Neural cell (in vitro differentiated cells): ENCODE data around the gene SH3RF1. TPM values are rescaled to one million over a fixed set of nuclear protein-coding genes. Genes with fewer than 3 reads are reported as not detected.

Source experiments
- H2AFZ ChIP-seq: fragments of 200-600, 300-800 bp; sonication (generic), shearing (Covaris generic); 2 replicates; pipeline ENCODE4 v1.6.0; 2014; ENCODE audit warnings: low read depth, mild to moderate bottlenecking, antibody characterized with exemption, low read length, moderate library complexity
- H3F3A ChIP-seq: fragments of 200-600 bp; shearing (Covaris generic); 2 replicates; pipeline ENCODE4 v1.6.1; 2016; ENCODE audit warnings: mild to moderate bottlenecking, moderate library complexity, mixed read lengths, antibody characterized with exemption, low read length; ENCODE audit not compliant: insufficient read depth, poor library complexity, severe bottlenecking
- H3K27ac ChIP-seq: fragments of 200-600, 300-800 bp; sonication (generic), shearing (Covaris generic); 2 replicates; pipeline ENCODE4 v1.5.1; 2014; ENCODE audit warnings: mild to moderate bottlenecking, low read length, moderate library complexity
- H3K27me3 ChIP-seq: fragments of 300-800, 200-600 bp; sonication (generic), shearing (Covaris generic); 2 replicates; pipeline ENCODE4 v1.6.0; 2014; ENCODE audit warnings: mild to moderate bottlenecking, low read depth, low read length, moderate library complexity; ENCODE audit not compliant: insufficient read depth
- H3K36me3 ChIP-seq: fragments of 300-800, 200-600 bp; sonication (generic), shearing (Covaris generic); 2 replicates; pipeline ENCODE4 v1.5.1; 2014; ENCODE audit warnings: mild to moderate bottlenecking, antibody characterized with exemption, low read length, moderate library complexity; ENCODE audit not compliant: insufficient read depth
- H3K4me2 ChIP-seq: fragments of 300-800, 200-600 bp; sonication (generic), shearing (Covaris generic); 2 replicates; pipeline ENCODE4 v1.6.0; 2014; ENCODE audit warnings: mild to moderate bottlenecking, low read length
- H3K4me3 ChIP-seq: fragments of 300-800, 200-600 bp; sonication (generic), shearing (Covaris generic); 2 replicates; pipeline ENCODE4 v1.5.1; 2014; ENCODE audit warnings: mild to moderate bottlenecking, low read length, moderate library complexity
- H3K79me2 ChIP-seq: fragments of 200-600 bp; shearing (Covaris generic); replicated peaks from 2 replicates; pipeline ENCODE4 v1.6.0; 2014; ENCODE audit warnings: mild to moderate bottlenecking, low read length, moderate library complexity; ENCODE audit not compliant: insufficient read depth
- H3K9ac ChIP-seq: fragments of 300-800, 200-600 bp; sonication (generic), shearing (Covaris generic); 2 replicates; pipeline ENCODE4 v1.6.1; 2016; ENCODE audit warnings: mild to moderate bottlenecking, low read length, mixed read lengths
- H3K9me2 ChIP-seq: fragments of 200-600 bp; shearing (Covaris generic); 2 replicates; pipeline ENCODE4 v1.6.1; 2016; ENCODE audit warnings: mild to moderate bottlenecking, low read length, mixed read lengths; ENCODE audit not compliant: insufficient read depth
- H3K9me3 ChIP-seq: fragments of 200-600, 300-800 bp; sonication (generic), shearing (Covaris generic); 2 replicates; pipeline ENCODE4 v1.6.1; 2016; ENCODE audit warnings: mild to moderate bottlenecking, mixed run types, low read length, moderate library complexity, mixed read lengths
- H4K20me1 ChIP-seq: fragments of 200-600 bp; shearing (Covaris generic); 2 replicates; pipeline ENCODE4 v1.6.1; 2016; ENCODE audit warnings: mild to moderate bottlenecking, mixed run types; ENCODE audit not compliant: insufficient read depth
- CTCF ChIP-seq: fragments of 450-650 bp; IDR thresholded peaks from 2 replicates; pipeline ENCODE4 v1.5.1; 2014; ENCODE audit warnings: antibody characterized with exemption, mild to moderate bottlenecking, moderate library complexity; ENCODE audit not compliant: poor library complexity, severe bottlenecking
- EP300 ChIP-seq: fragments of 450-650 bp; conservative IDR thresholded peaks from 2 replicates; pipeline ENCODE4 v1.6.1; 2014; ENCODE audit warnings: antibody characterized with exemption, mild to moderate bottlenecking, moderate library complexity; ENCODE audit not compliant: poor library complexity, severe bottlenecking
- EZH2 ChIP-seq: fragments of 200-600, 300-800 bp; shearing (Covaris generic), sonication (generic); IDR thresholded peaks from 2 replicates; pipeline ENCODE4 v1.6.1; 2014; ENCODE audit warnings: antibody characterized with exemption, low read length, borderline replicate concordance, mild to moderate bottlenecking; ENCODE audit not compliant: insufficient read depth, poor library complexity, severe bottlenecking
- MXI1 ChIP-seq: fragments of 450-650 bp; conservative IDR thresholded peaks from 2 replicates; pipeline ENCODE4 v1.6.1; 2014; ENCODE audit warnings: antibody characterized with exemption, mild to moderate bottlenecking; ENCODE audit not compliant: poor library complexity, severe bottlenecking
- POLR2AphosphoS5 ChIP-seq: IDR thresholded peaks from 2 replicates; pipeline ENCODE4 v1.6.1; 2012
- RAD21 ChIP-seq: fragments of 450-650 bp; conservative IDR thresholded peaks from 2 replicates; pipeline ENCODE4 v1.6.1; 2014; ENCODE audit warnings: antibody characterized with exemption, mild to moderate bottlenecking, moderate library complexity
- REST ChIP-seq: IDR thresholded peaks from 2 replicates; pipeline ENCODE4 v1.6.1; 2012; ENCODE audit warnings: borderline replicate concordance
- SMC3 ChIP-seq: fragments of 450-650 bp; conservative IDR thresholded peaks from 2 replicates; pipeline ENCODE4 v1.6.1; 2014; ENCODE audit warnings: antibody characterized with exemption, mild to moderate bottlenecking, moderate library complexity; ENCODE audit not compliant: poor library complexity
- TAF1 ChIP-seq: IDR thresholded peaks from 2 replicates; pipeline ENCODE4 v1.6.1; 2012; ENCODE audit warnings: low read depth
- polyA plus RNA-seq: library from polyadenylated mRNA; depleted of rRNA; stranded (reverse); fragments of >200 nt; gene quantifications from 2 replicates; pipeline ENCODE4 v1.2.3, GENCODE V29; 2014

SH3RF1 gene
- polyA plus RNA-seq, 1 donor from 2014 or later: 3.1 TPM

DNA sequence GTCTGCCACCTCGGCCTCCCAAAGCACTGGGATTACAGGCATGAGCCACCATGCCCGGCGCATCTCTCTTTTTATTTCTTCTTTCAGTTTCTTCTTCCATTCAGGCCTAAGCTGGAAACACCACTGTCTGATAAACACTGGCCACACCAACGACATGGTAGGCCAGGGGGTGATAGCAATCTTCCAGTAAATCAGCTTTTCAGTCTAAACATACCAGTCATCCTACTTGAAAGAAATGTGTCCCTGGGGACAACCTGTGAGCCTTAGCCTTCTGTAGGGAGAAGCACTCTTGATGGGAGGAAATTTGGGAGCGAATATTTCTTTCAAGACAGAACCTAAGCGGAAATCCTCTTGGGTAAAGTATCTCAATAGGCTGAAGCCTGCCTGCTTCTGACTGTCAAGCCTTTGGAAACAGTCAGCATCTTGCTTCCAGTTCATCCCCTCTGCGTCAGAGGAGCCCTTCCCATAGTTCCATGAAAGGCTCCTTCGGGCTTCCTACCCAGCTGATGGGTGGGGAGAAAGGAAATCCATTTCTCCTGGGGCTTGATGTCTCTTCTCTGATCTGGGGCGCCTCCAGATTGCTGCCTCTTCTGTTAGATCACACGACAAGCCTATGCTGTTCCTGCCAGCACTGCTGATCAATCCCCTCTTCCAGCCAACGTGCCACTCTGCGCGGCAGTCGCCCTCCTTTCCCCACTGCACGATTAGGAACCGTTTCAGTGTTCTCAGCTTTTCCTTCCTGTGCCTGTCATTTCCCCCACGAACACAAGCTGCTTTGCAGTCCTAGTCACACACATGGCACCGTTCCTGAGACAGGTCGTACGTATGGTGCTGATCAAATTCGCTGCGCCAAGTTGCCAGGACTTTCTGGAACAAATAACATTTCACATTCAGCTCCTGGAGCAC, 211.2 kb downstream of the SH3RF1 start:
- Histone ChIP-seq H4K20me1 (no peaks in the 10 kb centered on the region), H3K9me3 (no peaks in the 10 kb centered on the region), H3K9ac (no peak overlapping the region), H3F3A (no peaks in the 10 kb centered on the region), H3K27ac (no peak overlapping the region), H3K4me2 (no peak overlapping the region), H3K4me3 (no peak overlapping the region), H3K27me3 (no peaks in the 10 kb centered on the region), H2AFZ (no peak overlapping the region), H3K36me3 (no peaks in the 10 kb centered on the region), H3K79me2 (no peaks in the 10 kb centered on the region), H3K9me2 (no peaks in the 10 kb centered on the region)
- no peak for TF ChIP-seq RAD21
- no peak for TF ChIP-seq EZH2
- no peak for TF ChIP-seq MXI1
- TF ChIP-seq POLR2AphosphoS5: no peak

DNA sequence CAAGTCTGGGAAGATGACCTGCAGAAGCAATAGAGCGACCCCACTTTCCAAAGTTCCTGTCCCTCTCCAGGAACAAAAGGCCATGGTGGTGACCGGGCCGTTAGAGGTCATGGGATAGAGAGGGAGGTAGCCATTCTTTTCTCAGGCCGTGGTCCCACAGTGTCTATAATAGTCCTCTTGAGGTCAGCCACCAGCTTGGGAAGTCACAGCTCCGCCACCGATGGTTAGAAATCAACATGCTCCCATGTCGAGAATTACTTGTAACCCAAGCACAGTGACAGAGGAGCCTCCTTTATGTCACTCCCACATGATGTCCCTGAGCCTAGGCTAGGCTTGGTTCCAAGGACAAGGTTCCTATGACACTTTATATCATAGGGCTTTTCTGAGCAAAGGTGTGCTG, 212.4 kb downstream of the SH3RF1 start:
- H4K20me1 ChIP-seq: no peaks in the 10 kb centered on the region
- H3K27ac ChIP-seq: no peak overlapping the region
- H3K27me3 ChIP-seq: no peaks in the 10 kb centered on the region
- TF ChIP-seq TAF1: no peak
- TF ChIP-seq SMC3: no peak
- no peak for TF ChIP-seq EP300
- no peak for TF ChIP-seq CTCF
- TF ChIP-seq MXI1: no peak
- TF ChIP-seq REST: no peak
- TF ChIP-seq POLR2AphosphoS5: no peak
- no peak for TF ChIP-seq EZH2
- no peak for TF ChIP-seq RAD21
- no peak overlapping the region for H3K4me3 ChIP-seq
- no peak overlapping the region for H2AFZ ChIP-seq
- H3K9me3 ChIP-seq: no peaks in the 10 kb centered on the region
- H3K79me2 ChIP-seq: no peaks in the 10 kb centered on the region
- no peak overlapping the region for H3K4me2 ChIP-seq
- no peak overlapping the region for H3K9ac ChIP-seq
- no peaks in the 10 kb centered on the region for H3F3A ChIP-seq
- H3K36me3 ChIP-seq: no peaks in the 10 kb centered on the region
- H3K9me2 ChIP-seq: no peaks in the 10 kb centered on the region
